CD4-positive, alpha-beta T cell treated with Interleukin-15 for 4 hours (primary cell): ENCODE measurements around the gene MYPOP.

Experiments
- DNase-seq: peaks from one replicate; pipeline ENCODE4 v3.0.0-alpha.2; 2020; ENCODE audit warnings: low spot score

Gene MYPOP, protein sequence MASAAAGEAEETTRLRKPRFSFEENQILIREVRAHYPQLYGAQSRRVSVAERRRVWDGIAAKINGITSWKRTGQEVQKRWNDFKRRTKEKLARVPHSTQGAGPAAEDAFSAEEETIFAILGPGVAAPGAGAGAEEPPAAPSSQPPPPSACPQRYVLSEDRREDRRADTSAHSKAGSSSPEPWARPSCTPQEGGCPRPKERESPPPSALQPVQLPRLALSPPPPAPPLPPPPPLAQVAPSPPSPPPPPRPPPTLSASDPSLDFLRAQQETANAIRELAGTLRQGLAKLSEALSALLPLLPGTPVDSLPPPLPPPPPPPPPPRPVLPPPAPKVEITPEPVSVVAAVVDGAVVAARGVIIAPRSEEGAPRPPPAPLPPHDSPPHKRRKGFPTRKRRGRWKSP

GRCh38 chr19:45901912-45902650 is at the start of gene MYPOP:
Gene MYPOP (minus strand): TSS chr19:45902613. CDS start chr19:45901773, 840 bp downstream.
- no peak for DNase-seq

DNA sequence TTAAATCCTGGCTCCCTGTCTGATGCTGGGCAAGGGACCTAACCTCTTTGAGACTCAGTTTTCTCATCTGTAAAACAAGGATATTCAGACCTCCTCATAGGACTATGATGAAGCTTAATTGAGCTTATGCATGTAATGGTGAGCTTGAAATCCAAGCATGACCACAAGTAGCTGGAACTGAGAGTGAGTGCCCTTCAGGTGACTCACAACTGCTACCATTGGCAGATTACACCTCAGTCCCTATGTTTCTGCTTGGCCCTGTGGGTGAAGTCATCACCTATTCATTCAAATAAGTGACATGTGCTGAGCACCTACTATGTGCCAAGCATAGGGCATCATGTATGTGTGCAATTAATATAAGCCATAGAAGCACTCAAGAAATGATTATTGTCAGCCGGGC is 45.5 kb upstream of the MYPOP start:
- DNase-seq: no peak

- no peak for DNase-seq
Measured at GRCh38 chr19:45940515-45940805, 38.0 kb upstream of the MYPOP start.

- no peak for DNase-seq
Measured at GRCh38 chr19:45939792-45940514, 37.5 kb upstream of the MYPOP start.

DNA sequence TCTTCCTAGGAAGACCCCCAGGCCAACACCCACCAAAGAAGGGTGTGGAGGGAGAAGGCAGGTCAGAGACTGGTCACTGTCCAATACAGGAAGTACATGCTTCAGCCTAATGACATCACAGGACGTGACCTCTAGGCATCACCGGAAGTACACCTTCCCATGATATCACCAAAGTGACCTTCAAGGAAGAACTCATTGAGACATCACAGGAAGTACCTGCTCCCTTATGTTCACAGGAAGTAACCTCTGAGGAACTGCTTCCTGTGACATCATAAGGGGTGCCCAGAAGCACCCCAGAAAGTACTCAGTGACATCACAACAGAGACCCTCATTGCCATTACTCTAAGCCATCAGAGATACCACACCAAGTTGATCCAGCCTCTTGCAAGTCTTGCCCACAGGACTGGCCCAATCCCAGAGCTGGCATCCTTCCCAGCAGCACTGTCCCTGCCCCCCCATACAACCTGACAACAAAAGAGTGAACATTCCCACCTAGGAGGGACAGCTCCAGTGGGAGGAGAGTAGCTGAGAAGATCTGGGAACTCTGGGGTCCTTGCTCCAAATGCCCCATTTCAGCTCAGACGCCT is 36.4 kb upstream of the MYPOP start:
- DNase-seq: no peak

GRCh38 chr19:45935267-45935666 is 32.9 kb upstream of the MYPOP start:
- DNase-seq: no peak

- DNase-seq: no peak
Measured at GRCh38 chr19:45934551-45935230, 32.3 kb upstream of the MYPOP start.

GRCh38 chr19:45933759-45934158 is 31.3 kb upstream of the MYPOP start:
- DNase-seq: no peak

GRCh38 chr19:45931055-45931454 is 28.6 kb upstream of the MYPOP start:
- DNase-seq: no peak

- DNase-seq: no peak
Measured at GRCh38 chr19:45929247-45929646, 26.8 kb upstream of the MYPOP start.

DNA sequence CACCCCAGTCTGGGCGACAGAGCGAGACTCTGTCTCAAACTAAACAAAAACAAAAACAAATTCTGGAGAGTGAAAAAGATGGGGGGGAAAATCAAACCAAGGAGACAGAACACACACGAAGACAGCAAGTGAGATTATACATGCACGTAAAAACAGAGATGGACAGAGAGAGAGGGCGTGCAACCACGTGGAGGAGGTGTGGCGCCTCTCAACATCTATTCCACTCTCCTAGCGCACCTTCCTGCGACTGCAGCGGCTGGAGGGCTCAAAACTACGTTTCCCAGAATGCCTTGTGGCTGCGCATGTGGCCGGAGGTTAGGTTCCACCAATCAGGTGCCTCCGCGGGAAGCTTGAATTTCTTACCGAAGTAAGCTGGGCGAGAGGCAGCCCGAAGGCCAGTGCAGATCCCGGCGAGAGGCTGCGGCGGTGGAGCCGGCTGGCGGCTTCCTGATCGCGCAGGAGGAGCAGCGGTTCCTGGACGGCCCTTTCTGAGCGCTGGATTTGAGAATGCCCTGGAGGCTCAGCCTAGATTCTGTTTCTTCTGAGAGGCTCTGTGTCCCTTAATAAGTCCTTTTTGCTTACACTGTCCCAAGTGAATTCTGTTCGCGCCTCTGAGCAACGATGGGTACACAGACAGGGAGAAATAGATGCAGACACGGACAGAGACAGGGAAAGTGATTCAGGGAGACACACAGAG is 25.3 kb upstream of the MYPOP start:
- DNase-seq: peak; percentile 92

DNA sequence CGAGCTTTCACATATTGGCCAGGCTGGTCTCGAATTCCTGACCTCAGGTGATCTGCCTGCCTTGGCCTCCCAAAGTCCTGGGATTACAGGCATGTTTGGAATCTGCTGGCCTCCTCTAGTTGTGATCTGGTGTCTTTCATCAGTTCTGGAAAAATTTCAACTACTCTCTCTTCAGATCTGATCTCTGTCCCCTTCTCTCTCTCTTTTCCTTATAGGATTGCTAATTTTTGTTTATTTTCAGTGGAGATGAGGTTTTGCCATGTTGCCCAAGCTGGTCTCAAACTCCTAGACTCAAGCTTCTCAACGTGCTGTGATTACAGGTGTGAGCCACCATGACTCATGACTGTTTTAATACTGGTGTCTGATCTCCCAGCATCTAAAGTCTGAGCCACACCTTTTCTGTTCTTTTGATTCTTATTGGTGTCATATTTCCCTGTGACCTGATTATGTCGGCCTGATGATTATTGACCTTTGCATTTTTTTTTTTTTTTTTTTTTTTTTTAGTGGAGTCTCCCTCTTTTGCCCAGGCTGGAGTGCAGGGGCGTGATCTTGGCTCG is 22.6 kb upstream of the MYPOP start:
- no peak for DNase-seq

DNA sequence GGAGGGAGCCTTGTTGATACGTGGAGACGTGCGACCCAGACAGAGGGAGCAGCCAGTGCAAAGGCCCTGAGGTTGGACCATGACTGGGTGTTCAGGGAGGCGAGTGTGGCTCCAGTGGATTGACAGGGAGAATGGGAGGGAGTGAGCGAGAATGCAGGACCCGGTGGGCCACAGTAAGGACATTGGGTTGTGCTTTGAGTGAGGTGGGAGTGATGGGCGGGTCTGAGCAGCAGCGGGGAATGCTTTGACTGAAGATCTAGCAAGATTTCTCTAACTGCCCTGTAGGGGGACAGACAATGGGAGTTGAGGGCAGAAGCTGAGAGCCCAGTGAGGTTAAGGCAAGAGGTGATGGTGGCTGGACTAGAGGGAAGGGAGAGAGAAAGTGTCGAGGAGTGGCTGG is 19.9 kb upstream of the MYPOP start:
- DNase-seq: no peak

- DNase-seq: no peak
Measured at GRCh38 chr19:45920458-45920857, 18.0 kb upstream of the MYPOP start.

GRCh38 chr19:45919678-45920077 is 17.3 kb upstream of the MYPOP start:
- no peak for DNase-seq

DNA sequence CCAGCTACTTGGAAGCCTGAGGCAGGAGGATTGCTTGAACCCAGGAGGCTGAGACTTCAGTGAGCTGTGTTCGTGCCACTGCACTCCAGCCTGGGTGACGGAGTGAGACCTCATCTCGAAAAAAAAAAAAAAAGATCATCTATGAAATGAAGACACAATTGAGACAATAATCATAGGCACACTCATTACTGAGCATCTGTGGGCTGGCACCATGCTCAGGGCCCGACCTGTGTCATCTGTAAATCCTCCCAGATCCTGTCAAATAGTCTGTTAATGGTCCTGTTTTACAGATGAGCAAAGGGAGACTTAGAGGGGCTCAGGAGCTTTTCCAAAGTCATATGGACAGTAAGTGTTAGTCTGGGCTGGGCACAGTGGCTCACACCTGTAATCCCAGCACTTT is 16.3 kb upstream of the MYPOP start:
- DNase-seq: no peak

GRCh38 chr19:45917421-45918091 is 15.1 kb upstream of the MYPOP start:
- no peak for DNase-seq

DNA sequence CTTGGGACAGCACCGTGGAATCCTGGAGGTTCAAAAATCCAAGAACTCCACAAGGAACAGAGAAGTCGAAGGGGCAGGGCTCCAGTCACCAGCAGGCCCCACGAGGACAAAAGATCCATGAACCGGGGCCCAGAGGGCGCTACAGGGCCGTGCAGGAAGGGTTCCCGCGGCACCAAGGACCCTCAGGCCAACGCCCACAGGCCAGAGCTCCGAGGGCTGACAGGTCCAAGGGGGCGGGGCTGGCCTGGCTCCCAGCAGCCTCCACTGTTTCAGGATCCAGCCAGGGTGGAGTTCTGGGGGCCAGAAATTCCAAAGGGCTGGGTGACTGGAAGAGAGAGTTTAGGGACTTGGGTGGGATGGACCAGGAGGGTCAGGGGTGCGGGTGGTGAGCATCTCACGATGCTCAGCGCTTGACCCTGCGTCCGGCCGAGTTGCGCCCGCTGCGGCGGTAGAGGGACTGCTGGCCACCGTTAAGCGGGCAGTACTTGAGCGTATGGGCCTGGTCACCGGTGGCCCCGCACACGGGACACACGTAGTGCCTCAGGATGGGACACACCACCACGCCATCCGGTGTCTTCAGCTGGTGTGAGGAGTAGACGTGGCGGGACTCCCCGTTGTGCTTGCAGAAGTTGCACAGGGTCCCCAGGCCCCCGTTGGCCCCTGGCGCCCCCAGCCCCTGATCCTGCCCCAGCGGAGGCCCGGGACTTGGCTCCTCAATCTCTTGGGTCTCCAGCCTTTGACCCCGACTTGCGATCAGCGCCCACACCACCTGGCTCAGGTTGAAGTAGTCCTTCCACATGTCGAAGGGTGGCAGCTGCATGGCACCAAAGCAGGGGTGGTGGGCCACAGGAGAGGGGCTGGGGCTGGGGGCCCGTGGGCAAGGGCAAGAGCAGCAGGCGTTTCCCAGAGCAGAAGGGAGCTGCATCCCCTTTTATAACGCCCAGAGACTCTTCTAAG is 11.7 kb upstream of the MYPOP start, which contains the start of gene NANOS2:
Gene NANOS2, minus strand, starts transcription at position 905 of the 957 bp plus-strand sequence. Its CDS starts 85 bp downstream, at position 820.
- no peak for DNase-seq

GRCh38 chr19:45911291-45911690 is 8.9 kb upstream of the MYPOP start:
- DNase-seq: no peak
